Activated T-cell treated with anti-CD3 and anti-CD28 coated beads for 48 hours (primary cell): ENCODE results near the gene NT5DC1.

Experiments
- DNase-seq: peaks from one replicate; pipeline ENCODE4 v3.0.0-alpha.2; 2020; ENCODE audit warnings: low read depth

NT5DC1 gene

DNA sequence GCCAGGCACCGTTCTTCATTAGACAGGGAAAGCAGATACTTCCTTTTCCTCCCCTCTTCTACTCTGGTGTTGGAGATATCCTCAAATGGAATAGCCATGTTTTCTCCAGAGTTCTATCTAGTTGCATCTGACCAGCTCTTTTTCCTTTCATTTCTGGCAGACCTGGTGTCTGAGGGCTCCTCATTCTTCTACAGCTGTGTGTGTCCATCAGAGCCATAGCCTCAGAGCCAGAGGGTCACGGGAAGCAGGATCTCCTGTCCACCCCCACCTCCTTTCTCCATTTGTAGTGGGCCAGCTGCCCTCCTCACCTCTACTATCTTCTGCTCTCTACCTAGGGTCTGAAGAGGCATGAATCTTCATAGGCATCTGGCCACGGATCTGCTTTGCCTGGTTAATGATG is 96.2 kb downstream of the NT5DC1 start:
- no peak for DNase-seq

DNA sequence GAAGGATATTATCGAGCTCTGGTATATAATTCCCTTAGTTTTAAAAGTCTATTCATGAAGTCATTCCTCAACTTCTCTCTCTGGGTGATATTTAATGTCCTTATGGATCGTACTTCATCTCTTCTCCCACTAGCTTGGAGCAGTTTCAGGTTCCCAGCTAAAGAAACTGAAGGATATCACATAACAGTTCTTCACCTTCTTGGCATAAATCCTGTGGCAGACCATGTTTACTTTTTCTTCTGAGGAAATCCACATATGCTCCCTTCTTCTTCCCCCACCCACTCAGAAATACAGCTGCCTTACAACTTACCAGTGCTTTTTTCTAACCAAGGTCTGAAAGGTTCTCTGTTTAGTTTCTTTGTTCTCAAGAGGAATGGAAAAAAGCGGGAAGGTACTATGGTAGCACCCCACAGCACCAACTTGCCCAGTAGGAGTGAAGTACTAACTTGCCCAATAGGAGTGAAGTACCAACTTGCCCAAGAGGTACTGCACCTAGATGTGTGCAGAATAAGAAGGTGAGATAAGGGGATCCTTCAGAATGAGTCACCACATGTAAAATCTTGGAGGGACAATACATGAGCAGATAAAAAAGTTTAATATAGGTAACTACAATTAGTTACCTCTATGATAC is 100.1 kb downstream of the NT5DC1 start:
- DNase-seq, result no peak

DNA sequence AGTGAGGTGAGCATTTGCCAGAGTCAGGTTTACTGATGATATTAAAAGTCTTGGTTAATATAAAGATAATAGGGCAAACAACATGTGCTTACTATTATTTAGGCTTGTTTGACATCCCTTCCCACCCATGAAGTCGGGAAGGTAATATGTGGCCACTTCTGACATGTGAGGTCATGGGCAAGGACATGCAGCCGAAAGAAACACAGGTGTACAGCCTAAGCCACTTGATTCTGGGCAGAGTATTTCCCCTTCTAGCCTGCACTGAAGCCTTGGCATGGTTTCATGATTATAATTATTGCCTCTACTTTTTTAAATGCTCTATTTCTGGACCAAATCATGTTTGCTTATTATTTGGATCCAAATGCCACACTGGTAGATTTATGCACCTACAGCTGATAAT is 100.9 kb downstream of the NT5DC1 start:
- DNase-seq, result no peak

DNA sequence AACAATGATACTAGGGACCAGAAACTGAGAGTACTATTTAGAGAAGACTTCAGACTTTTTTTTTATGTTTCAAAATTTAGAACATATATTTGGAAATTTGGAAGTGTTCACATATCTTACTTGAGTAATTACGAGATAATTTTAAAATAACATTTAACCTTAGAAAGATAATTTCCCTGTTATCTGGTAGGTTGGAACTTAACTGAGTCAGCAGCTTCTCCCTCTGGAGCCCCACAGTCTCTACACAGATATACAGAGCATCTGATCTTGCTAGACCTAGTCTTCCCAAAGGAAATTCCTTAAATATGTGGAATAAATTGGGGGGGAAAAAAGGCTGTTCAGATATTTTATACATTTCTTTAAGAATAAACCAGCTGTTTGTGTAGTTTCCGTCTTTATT is 104.6 kb downstream of the NT5DC1 start:
- DNase-seq, result no peak

DNA sequence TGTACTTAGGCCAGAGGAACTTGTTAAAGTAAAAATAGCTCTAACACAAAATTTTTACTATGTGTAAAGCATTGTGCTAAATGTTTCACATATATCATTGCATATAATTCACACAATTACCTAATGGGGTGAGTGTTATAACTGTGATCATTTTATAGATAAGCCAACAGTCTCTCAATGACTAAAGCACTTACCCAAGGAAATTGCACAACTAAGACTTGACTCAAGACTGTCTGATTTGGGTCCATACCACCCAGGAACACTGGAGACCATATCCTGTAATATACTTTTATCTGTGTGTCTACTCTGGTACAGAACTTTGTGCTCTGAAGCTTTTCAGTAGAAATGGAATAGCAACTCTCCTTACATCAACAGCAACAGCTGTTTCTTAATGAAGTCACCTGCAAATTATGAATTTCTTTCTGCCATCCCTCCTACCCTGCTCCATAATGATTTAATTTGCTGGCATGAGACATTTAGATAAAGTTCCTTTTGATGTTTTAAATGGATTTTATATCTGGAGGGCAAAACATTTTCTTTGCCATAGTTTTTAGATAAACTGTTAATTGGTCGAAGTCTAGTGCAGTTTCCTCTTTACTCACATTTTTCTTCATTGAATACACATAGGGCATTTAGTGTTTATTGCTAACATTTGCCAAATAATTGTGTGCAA is 105.7 kb downstream of the NT5DC1 start:
- DNase-seq, result no peak

DNA sequence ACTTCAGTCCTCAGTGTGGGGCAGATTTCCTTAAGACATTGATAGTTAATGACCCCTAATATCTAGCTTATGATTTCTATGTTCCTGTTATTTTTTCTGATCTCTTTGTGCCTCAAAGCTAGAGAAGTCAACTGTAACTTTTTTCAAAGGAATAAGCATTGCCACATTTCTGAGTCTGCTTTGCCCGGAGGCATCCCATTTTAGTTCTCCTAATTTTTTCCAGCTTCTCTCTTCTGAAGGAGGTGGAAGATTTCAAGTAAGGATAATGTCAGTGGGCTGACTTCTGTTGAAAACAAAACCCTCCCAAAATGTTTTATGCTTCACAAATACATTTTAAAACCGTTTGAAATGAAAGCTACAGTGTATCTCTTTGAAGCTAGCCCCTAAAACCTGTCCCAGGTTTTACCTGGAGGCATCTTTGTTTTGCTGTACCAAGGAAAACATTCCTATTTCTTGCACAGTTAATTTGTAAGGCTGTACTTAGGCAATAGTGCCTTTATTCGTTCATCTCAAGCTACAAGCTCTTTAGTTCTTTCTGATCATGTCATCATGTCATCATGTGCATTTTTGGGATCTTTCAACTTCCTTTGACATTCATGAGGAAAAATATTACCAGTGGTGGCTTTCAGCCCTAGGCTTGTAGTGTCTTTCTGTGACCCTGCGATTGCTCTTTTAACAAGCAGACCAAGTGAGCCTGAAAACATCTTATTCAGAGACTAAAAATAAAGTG is 107.6 kb downstream of the NT5DC1 start:
- DNase-seq, result no peak

DNA sequence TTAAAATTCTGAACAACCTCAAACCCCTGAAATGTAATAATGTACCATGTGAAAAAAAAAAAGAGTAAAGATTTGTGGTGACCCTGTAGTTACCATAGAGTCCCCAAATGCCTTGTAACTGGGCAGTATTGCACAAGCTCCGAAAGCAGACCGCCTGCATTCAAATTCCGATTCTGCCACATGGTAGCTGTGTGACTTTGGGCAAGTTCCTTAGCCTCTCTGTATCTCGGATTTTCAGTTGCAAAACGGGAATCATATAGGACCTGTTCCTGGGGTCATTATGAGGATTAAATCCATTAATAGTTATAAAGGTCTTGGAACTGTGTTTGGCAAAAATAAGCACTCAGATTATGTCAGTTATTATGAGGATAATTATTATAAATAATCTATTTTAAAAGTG is 109.7 kb downstream of the NT5DC1 start:
- no peak for DNase-seq

DNA sequence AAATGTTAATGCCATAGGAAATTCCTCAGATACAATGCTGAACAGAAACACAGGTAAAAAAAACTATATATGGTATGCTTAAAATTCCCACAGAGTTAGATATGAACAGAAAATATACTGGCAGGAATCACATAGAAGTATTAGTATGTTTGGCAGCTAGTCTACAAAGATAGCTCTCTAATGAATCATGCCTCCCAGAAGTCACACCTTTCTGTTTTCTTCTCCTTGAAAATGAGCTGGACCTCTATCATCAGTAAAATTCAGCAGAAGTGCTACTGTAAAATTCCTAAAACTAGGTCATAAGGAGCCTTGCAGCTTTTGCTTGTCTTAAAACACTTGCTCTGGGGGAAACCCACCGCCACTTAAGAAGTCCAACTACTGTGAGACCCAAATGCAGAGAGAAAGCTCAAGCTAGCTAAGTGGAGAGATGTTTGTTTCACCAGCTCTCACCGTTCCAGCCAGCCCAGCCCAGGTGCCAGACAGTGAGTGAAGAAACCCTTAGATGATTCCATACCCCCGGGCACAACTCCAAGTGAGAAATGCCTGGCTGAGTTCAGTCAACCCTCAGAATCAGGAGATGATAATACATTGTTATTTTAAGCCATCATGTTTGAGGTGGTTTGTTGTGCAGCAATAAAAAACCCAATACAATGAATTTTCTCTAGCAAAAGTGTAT is 110.2 kb downstream of the NT5DC1 start:
- no peak for DNase-seq

DNA sequence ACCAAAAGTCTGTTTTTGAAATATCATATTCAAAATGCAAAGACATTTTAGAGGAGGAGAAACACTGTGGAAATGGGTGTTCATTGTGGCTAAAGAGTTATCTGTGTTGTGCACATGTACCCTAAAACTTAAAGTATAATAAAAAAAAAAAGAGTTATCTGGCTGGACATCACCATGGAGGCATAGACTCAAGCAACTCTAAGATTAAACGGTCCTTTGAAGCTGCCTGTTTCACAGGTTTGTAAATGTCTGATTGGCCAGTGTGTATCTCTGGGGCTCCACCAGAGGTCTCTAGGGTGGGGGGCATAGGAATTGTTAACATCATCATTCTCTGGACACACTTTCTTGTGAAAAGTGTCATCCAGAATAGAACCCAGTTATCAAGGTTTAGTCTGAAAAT is 114.0 kb downstream of the NT5DC1 start:
- no peak for DNase-seq

DNA sequence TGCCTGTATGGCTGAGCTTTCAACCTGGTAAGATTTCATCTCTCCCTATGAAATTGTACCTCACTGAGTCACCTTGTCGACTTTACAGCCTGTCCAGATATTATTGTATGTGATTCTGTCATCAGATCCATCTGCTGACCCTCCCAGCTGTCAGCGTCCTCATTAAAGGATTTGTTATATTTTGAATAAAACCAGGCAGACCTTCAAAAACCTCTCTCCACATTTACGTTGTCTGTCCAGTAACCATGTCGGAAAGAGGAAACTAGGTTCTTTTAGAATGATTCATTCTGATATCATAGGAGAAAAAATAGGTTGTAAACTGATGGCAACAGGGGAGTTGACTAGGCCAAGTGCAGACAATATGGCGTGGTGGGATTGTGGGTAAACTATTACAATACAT is 114.8 kb downstream of the NT5DC1 start:
- no peak for DNase-seq

DNA sequence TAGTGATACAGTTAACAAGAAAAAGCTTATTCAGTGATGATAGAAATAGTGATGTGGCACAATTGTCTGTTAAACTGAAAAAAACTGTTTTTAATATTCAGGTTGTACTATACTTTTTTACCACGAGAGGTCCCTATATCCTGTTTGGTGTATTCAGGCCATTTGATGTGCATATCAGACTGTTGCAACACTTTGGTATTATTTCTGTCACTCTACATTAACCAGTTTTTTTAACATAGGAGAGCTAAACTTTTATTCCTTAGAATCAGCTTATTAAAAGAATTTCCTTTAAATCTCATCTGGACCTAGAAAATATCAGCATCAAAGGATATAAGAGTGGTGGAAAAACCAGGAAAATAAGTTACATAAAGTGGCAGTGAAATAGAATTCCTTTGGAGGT is 116.4 kb downstream of the NT5DC1 start:
- DNase-seq, result no peak

DNA sequence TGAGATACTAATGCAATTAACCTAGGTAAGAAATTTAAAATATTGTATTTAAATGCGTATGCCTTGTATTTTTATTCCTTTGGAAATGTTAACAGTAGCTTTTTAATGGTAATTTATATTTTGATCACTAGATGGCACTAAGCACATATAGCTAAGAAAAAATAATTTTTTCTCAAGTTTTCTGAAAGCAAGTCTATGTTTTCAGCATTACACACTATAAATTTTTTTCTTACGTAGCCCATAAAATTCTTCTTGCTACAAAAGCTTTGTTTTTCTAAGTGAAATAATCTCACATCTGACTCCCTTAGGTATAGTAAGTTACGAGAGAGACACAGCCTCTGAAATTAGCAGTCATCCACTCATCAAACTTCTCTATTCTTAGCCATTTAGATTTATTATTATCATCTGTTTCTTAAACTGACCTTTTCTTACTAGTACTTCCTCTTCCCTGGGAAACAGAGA is 117.5 kb downstream of the NT5DC1 start:
- DNase-seq, result no peak

DNA sequence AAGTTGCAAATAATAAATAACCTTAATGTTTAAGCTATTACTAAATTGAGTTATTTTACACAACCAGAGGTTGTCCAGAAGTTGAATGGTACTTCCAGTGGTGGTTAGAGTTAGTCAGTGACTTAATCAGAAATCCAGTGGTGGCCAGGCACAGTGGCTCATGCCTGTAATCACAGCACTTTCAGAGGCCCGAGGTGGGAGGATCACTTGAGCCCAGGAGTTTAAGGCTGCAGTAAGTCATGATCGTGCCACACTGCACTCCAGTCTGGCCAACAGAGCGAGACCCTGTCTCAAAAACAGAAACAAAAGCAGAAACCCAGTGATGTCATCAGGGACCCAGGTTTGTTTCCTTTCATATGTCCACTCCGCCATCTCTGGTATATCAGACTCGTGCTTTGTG is 118.2 kb downstream of the NT5DC1 start:
- no peak for DNase-seq

DNA sequence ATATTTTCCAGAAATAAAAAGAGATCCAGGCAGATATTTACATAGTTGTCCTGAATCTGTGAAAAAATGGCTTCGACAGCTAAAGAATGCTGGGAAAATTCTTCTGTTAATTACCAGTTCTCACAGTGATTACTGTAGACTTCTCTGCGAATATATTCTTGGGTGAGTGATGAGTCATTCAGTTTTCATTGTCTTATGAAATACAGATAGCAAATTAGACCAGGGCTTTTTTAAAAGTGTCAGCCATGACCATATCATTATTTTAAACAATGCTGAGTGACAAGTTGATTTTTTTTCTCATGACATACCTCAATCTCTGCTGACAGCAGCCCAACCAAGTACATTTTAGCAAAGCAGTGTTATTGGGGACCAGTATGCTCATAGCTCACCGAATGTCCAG is 120.4 kb downstream of the NT5DC1 start:
- DNase-seq, result no peak

DNA sequence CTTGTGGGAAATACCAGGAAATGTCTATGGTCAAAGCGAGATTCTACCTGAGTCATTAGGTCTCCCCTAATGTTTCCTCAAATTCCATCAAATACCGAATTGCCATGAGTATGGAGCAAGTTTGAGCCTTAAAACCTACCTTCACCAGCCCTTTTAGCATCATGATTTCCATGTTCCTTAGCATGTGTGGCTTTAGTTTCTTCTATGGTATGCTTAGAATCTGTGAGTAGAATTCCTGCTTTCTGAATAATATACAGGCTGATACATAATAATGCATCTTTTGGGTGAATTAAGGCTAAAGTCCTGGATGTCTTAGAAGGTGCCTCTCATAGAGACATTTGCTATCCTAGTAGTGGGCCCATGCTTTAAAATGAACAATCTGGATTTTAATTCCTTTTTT is 121.3 kb downstream of the NT5DC1 start:
- no peak for DNase-seq

DNA sequence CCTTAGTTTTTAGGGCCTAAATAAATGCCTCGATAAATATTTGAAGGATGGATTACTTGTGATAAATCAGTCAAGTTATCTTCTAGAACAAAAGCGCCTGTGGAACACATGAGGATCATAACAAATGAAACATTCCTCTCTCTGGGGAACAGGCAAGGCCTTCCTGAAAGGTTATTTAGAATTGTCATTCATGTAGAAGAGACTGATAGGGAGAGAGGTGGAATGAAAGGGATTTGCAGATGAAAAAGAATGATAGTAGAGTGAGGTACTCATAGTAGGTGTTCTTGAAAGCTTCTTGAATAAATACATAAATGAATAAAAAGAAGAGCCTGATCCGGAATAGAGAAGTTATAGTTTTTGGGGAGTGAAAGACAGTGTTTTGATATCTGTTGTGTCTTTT is 122.7 kb downstream of the NT5DC1 start:
- DNase-seq, result no peak

DNA sequence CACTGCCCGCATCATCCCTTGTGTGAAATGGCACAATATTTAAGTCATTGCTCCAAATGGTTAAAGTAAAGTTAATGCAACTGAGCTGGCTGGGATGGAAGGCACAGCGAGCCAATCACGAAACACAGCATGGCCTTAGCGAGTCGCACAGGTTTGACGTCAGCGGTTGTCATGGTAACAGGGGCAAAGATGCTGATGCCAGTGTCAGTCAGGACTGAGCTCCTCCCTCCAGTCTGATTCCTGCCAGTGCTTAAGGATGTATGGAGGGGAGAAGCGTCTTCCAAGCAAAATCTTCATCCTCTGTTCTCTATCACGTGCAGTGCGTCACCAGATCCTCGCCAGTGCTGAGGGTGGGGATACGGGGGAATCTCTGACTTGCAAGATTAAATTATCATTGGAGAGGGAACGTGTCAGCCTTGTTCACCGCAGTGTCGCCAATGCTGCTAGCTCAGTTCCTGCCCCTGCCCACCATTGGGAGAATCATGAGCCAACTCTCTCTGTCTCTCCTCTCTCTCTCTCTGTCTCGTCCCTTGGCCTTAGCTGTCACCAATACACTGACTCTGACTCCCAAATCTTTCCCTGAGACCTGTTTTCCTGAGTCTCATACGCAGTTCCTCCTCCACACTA is 128.7 kb downstream of the NT5DC1 start:
- DNase-seq, result no peak

DNA sequence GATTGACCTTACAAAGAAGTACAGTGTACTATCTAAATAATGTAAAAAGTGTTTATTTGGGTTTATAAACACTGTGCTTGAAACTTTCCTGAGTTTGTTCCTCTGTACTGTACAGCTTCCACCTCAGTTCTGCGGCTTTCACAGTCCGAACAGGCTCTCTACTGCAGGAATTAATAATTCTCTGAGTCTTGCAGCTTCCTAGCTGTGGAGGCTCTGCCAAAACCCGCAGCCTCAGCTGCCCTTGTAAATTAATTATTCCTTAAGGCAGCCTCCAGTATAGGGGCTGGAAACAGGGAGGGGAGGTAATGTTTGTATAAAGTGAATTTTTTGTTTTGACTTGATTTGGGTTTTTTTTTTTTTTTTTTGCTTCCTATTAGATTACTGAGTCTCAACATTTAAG is 134.0 kb downstream of the NT5DC1 start:
- DNase-seq, result no peak

DNA sequence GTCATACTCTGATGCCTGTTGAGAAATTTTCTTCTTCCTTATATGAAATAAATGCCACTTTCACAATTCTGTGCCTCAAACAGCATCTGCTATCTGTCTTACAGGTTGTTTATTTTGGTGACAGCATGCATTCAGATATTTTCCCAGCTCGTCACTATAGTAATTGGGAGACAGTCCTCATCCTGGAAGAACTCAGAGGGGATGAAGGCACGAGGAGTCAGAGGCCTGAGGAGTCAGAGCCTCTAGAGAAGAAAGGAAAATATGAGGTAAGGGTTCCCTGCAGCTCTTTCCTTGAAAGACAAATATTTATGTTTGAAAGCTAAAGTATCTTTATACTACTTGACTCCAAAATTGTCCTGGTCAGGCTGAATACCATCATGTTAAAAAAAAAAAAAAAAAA is 137.4 kb downstream of the NT5DC1 start:
- DNase-seq, result no peak

DNA sequence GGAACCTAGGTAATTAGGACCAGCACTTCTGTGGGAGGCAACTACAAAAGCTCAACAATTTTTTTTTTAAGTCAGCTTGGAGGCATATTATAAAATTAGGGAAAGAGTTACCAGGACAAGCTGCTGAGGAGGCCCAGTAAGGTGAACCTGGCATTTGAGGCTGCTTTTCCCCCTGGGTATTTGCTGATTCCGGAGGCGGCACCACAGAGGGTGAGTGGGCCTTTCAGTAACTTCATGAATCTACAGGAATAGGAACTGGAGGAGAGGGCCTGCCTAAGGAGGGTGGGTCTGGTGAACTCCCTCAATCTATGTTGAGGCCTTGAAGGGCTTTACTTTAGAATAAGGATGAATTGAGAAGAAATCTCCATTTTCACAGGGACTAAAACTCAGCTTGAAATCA is 138.6 kb downstream of the NT5DC1 start:
- no peak for DNase-seq

DNA sequence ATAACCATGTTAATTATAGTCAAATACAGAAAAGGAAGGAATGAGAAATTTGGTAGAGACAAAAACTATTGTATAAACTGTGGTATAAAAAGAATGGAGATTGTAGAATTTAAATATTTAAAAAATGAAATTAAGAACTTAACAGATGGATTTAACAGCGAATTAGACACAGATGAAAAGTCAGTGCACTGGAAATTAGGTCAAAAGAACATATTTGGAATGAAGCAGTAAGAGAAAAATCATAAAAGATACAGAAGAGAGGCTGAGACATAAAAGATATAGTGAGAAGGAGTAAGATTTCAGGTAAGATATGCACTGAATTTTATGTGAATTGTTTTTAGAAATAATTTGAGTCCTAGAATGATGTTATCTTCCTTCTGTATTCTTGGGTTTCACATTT is 139.2 kb downstream of the NT5DC1 start:
- no peak for DNase-seq

DNA sequence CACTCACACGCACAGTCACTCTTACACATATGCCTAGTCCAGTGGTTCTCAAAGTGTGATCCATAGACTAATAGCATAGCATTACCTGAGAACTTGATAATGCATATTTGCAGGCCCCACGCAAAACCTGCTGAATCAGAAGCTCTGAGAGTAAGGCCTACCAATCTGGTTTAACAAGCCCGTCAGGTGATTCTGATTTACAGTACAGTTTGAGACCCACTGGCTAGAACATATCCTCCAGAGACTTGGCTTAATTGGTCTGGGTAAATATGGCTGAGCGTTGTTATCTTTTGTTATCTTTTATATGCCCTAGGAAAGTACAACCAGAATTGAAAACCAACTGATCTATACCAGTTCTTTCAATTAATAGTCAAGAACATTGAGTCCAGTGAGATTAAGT is 143.6 kb downstream of the NT5DC1 start:
- no peak for DNase-seq
